HepG2 (cell line): ENCODE measurements around the gene MSI2. TPM values are rescaled to one million over a fixed set of nuclear protein-coding genes. Genes with fewer than 3 reads are reported as not detected.
A peak's percentile ranks its signal among the peaks of the same experiment; 100 is the strongest.

Experiments
- BRCA1 ChIP-seq: sonication (generic); formaldehyde crosslinking; IDR thresholded peaks from 2 replicates; pipeline ENCODE4 v1.4.0; 2020; ENCODE audit warnings: missing genetic modification reagents
- CCAR2 ChIP-seq: fragments of 200-400 bp; formaldehyde crosslinking; optimal IDR thresholded peaks from 2 replicates; pipeline ENCODE3; 2018; ENCODE audit warnings: low read depth, mild to moderate bottlenecking, low read length, moderate library complexity
- ISL2 ChIP-seq: sonication (generic); formaldehyde crosslinking; IDR thresholded peaks from 2 replicates; pipeline ENCODE4 v1.5.0; 2020; ENCODE audit warnings: missing genetic modification reagents
- MED13 ChIP-seq: sonication (generic); formaldehyde crosslinking; IDR thresholded peaks from 2 replicates; pipeline ENCODE4 v1.5.0; 2020; ENCODE audit warnings: missing genetic modification reagents
- NFATC3 ChIP-seq: sonication (generic); formaldehyde crosslinking; IDR thresholded peaks from 2 replicates; pipeline ENCODE4 v1.5.1; 2020; ENCODE audit warnings: mild to moderate bottlenecking, missing genetic modification reagents
- PRMT3 ChIP-seq: sonication (generic); formaldehyde crosslinking; IDR thresholded peaks from 2 replicates; pipeline ENCODE4 v1.8.1; 2022; ENCODE audit warnings: low read depth, mild to moderate bottlenecking, moderate library complexity, missing genetic modification reagents, borderline replicate concordance
- SMYD3 ChIP-seq: sonication (generic); formaldehyde crosslinking; IDR thresholded peaks from 2 replicates; pipeline ENCODE4 v1.8.1; 2023; ENCODE audit warnings: mild to moderate bottlenecking, missing genetic modification reagents
- TRIM24 ChIP-seq: sonication (generic); formaldehyde crosslinking; IDR thresholded peaks from 2 replicates; pipeline ENCODE4 v1.8.0; 2022; ENCODE audit warnings: mild to moderate bottlenecking, missing genetic modification reagents
- XRCC5 ChIP-seq: fragments of 200-400 bp; formaldehyde crosslinking; optimal IDR thresholded peaks from 2 replicates; pipeline ENCODE3; 2017; ENCODE audit warnings: mild to moderate bottlenecking, low read length
- ZFYVE20 ChIP-seq: sonication (generic); formaldehyde crosslinking; IDR thresholded peaks from 2 replicates; pipeline ENCODE4 v1.8.0; 2023; ENCODE audit warnings: low read depth, mild to moderate bottlenecking, moderate library complexity, missing genetic modification reagents, borderline replicate concordance
- polyA plus RNA-seq, 8 experiments: library from polyadenylated mRNA; depleted of rRNA in 3 of 8; stranded (reverse) in 7 of 8; unstranded in 1 of 8; fragments of >200 nt; fragmentation: Illumina TruSeq in 4 of 8; extraction: Trizol in 4 of 8; gene quantifications; 2 replicates each; pipeline versions ENCODE4 v1.2.1 to v1.2.3, GENCODE V29; 2011 to 2016; ENCODE audit warnings: low read depth in 4 of 8, missing spikeins in 1 of 8, mixed read lengths in 1 of 8; ENCODE audit not compliant: insufficient read depth in 1 of 8
- total RNA-seq, 5 experiments: library from RNA; depleted of rRNA; stranded (reverse); fragments of >200 nt; fragmentation: Illumina TruSeq; extraction: Trizol; gene quantifications; 2 replicates each; pipeline ENCODE4 v1.2.3, GENCODE V29; 2016; ENCODE audit warnings: low read depth in 1 of 5
- TF ChIP-seq, protein P1 (sequence below), 2 experiments: IDR thresholded peaks; 2 replicates each; pipeline ENCODE4 v1.6.1; 2011 to 2012; ENCODE audit warnings: low read length in 2 of 2, borderline replicate concordance in 1 of 2, low read depth in 1 of 2, mild to moderate bottlenecking in 1 of 2, moderate library complexity in 1 of 2
- TF ChIP-seq, protein P2 (sequence below): IDR thresholded peaks from 2 replicates; pipeline ENCODE4 v1.6.1; 2016; ENCODE audit warnings: missing genetic modification reagents, missing compliant biosample characterization
- TF ChIP-seq, protein P3 (sequence below): sonication (generic); formaldehyde crosslinking; IDR thresholded peaks from 2 replicates; pipeline ENCODE4 v1.5.0; 2020; ENCODE audit warnings: mild to moderate bottlenecking, missing genetic modification reagents
- TF ChIP-seq, protein P4 (sequence below): sonication (generic); formaldehyde crosslinking; IDR thresholded peaks from 2 replicates; pipeline ENCODE4 v1.5.0; 2020; ENCODE audit warnings: missing genetic modification reagents
- TF ChIP-seq, protein P5 (sequence below): sonication (generic); formaldehyde crosslinking; IDR thresholded peaks from 2 replicates; pipeline ENCODE4 v1.4.0; 2020; ENCODE audit warnings: missing genetic modification reagents
- TF ChIP-seq, protein P6 (sequence below): sonication (generic); formaldehyde crosslinking; IDR thresholded peaks from 2 replicates; pipeline ENCODE4 v1.5.1; 2020; ENCODE audit warnings: missing genetic modification reagents, mild to moderate bottlenecking, borderline replicate concordance

Gene MSI2
- total and polyA plus RNA-seq, 2 of the 13 experiments (the other 11 are each of a cell fraction or from before 2014, with no cell fraction given), result 77.5 to 78.4 TPM

DNA sequence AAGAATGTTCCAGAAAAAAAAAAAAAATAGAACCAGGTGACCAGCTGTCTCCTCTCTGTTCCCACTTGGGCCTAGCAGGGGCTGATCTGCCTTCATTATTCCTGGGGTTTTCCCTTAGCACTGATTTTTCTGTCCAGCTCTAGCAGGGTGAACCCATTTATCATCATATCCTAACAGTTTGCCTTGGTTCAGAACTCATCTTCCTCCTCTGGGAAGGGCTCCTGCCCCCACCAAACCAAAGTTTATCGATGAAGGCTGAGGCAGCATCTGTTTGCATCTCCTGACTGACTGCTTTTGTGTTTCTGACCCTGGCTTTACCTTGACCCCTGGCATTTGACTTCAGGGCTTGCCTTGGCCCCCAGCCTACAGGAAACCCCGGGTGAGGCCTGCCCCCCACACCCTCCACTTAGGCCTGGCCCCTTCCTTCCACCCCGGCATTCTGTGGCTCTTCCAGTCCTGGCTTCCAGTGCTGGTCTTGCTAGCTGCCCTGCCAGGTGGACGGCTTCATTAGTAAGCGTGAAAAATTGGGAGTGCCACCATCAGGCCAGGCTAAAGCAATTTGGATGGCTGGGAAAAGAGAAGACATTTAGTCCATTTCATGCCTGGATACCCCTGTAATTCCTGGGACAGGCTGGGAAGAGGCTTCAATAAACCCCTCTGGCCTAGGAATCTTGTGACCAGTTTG lies 323.9 kb downstream of the MSI2 start (continued):
- TF ChIP-seq, protein P1, sequence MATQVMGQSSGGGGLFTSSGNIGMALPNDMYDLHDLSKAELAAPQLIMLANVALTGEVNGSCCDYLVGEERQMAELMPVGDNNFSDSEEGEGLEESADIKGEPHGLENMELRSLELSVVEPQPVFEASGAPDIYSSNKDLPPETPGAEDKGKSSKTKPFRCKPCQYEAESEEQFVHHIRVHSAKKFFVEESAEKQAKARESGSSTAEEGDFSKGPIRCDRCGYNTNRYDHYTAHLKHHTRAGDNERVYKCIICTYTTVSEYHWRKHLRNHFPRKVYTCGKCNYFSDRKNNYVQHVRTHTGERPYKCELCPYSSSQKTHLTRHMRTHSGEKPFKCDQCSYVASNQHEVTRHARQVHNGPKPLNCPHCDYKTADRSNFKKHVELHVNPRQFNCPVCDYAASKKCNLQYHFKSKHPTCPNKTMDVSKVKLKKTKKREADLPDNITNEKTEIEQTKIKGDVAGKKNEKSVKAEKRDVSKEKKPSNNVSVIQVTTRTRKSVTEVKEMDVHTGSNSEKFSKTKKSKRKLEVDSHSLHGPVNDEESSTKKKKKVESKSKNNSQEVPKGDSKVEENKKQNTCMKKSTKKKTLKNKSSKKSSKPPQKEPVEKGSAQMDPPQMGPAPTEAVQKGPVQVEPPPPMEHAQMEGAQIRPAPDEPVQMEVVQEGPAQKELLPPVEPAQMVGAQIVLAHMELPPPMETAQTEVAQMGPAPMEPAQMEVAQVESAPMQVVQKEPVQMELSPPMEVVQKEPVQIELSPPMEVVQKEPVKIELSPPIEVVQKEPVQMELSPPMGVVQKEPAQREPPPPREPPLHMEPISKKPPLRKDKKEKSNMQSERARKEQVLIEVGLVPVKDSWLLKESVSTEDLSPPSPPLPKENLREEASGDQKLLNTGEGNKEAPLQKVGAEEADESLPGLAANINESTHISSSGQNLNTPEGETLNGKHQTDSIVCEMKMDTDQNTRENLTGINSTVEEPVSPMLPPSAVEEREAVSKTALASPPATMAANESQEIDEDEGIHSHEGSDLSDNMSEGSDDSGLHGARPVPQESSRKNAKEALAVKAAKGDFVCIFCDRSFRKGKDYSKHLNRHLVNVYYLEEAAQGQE (IDR thresholded peaks at IDR 0.05; ENCODE audit: borderline replicate concordance in 1 of 2, low read depth in 1 of 2, low read length in 2 of 2), result no peak
- TF ChIP-seq, protein P2, sequence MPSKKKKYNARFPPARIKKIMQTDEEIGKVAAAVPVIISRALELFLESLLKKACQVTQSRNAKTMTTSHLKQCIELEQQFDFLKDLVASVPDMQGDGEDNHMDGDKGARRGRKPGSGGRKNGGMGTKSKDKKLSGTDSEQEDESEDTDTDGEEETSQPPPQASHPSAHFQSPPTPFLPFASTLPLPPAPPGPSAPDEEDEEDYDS (CRISPR knock-in tag), result peak; percentile 71
- TF ChIP-seq SMYD3 (CRISPR knock-in tag), result no peak
- peak; percentile 96 for TF ChIP-seq MED13 (CRISPR knock-in tag)
- no peak for TF ChIP-seq PRMT3 (CRISPR knock-in tag)
- no peak for TF ChIP-seq TRIM24
- TF ChIP-seq XRCC5, result peak; percentile 52
- TF ChIP-seq CCAR2, result peak; percentile 54
- TF ChIP-seq, protein P3, sequence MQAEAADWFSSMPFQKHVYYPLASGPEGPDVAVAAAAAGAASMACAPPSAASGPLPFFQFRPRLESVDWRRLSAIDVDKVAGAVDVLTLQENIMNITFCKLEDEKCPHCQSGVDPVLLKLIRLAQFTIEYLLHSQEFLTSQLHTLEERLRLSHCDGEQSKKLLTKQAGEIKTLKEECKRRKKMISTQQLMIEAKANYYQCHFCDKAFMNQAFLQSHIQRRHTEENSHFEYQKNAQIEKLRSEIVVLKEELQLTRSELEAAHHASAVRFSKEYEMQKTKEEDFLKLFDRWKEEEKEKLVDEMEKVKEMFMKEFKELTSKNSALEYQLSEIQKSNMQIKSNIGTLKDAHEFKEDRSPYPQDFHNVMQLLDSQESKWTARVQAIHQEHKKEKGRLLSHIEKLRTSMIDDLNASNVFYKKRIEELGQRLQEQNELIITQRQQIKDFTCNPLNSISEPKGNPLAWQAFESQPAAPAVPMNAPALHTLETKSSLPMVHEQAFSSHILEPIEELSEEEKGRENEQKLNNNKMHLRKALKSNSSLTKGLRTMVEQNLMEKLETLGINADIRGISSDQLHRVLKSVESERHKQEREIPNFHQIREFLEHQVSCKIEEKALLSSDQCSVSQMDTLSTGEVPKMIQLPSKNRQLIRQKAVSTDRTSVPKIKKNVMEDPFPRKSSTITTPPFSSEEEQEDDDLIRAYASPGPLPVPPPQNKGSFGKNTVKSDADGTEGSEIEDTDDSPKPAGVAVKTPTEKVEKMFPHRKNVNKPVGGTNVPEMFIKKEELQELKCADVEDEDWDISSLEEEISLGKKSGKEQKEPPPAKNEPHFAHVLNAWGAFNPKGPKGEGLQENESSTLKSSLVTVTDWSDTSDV (CRISPR knock-in tag), result no peak
- TF ChIP-seq, protein P4, sequence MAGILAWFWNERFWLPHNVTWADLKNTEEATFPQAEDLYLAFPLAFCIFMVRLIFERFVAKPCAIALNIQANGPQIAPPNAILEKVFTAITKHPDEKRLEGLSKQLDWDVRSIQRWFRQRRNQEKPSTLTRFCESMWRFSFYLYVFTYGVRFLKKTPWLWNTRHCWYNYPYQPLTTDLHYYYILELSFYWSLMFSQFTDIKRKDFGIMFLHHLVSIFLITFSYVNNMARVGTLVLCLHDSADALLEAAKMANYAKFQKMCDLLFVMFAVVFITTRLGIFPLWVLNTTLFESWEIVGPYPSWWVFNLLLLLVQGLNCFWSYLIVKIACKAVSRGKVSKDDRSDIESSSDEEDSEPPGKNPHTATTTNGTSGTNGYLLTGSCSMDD (CRISPR knock-in tag), result no peak
- TF ChIP-seq ISL2 (CRISPR knock-in tag), result peak; percentile 92
- TF ChIP-seq, protein P5, sequence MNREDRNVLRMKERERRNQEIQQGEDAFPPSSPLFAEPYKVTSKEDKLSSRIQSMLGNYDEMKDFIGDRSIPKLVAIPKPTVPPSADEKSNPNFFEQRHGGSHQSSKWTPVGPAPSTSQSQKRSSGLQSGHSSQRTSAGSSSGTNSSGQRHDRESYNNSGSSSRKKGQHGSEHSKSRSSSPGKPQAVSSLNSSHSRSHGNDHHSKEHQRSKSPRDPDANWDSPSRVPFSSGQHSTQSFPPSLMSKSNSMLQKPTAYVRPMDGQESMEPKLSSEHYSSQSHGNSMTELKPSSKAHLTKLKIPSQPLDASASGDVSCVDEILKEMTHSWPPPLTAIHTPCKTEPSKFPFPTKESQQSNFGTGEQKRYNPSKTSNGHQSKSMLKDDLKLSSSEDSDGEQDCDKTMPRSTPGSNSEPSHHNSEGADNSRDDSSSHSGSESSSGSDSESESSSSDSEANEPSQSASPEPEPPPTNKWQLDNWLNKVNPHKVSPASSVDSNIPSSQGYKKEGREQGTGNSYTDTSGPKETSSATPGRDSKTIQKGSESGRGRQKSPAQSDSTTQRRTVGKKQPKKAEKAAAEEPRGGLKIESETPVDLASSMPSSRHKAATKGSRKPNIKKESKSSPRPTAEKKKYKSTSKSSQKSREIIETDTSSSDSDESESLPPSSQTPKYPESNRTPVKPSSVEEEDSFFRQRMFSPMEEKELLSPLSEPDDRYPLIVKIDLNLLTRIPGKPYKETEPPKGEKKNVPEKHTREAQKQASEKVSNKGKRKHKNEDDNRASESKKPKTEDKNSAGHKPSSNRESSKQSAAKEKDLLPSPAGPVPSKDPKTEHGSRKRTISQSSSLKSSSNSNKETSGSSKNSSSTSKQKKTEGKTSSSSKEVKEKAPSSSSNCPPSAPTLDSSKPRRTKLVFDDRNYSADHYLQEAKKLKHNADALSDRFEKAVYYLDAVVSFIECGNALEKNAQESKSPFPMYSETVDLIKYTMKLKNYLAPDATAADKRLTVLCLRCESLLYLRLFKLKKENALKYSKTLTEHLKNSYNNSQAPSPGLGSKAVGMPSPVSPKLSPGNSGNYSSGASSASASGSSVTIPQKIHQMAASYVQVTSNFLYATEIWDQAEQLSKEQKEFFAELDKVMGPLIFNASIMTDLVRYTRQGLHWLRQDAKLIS, result no peak
- no peak for TF ChIP-seq ZFYVE20 (CRISPR knock-in tag)
- TF ChIP-seq NFATC3 (CRISPR knock-in tag), result no peak
- TF ChIP-seq, protein P6, sequence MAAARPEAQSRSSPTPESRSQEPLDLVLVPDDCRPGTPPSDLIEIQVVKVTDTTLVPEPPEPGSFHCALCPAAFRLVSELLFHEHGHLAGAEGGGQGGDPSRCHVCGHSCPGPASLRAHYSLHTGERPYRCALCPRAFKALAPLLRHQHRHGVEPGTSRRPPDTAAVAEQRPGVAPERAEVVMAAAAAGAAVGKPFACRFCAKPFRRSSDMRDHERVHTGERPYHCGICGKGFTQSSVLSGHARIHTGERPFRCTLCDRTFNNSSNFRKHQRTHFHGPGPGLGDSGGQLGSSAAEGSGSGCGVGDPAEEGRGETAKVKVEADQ (CRISPR knock-in tag), result peak; percentile 76; the same call in 1 of the 2 replicates
- no peak for TF ChIP-seq BRCA1
